Urinary bladder (tissue), 4 donors: ENCODE data around the gene PHRF1. TPM values are rescaled to one million over a fixed set of nuclear protein-coding genes. Genes with fewer than 3 reads are reported as not detected.

Source experiments
- DNase-seq: peaks from one replicate; pipeline ENCODE4 v3.0.0-alpha.2; 2015; ENCODE audit errors: extremely low spot score
- H3K27ac ChIP-seq: one replicate; pipeline ENCODE4 v1.5.1; 2013; ENCODE audit warnings: low read depth, mild to moderate bottlenecking, moderate library complexity
- H3K36me3 ChIP-seq: one replicate; pipeline ENCODE4 v1.6.1; 2013; ENCODE audit warnings: mild to moderate bottlenecking, moderate library complexity; ENCODE audit not compliant: insufficient read depth
- H3K4me1 ChIP-seq: one replicate; pipeline ENCODE4 v1.6.1; 2013; ENCODE audit warnings: mild to moderate bottlenecking, moderate library complexity; ENCODE audit not compliant: insufficient read depth
- H3K4me3 ChIP-seq: one replicate; pipeline ENCODE4 v1.5.1; 2013; ENCODE audit warnings: low read depth, low read length
- WGBS: extraction: QIAGEN DNeasy Blood & Tissue Kit; methylation state at CpG from one replicate; pipeline ENCODE4 v1.1.7; 2013; 5-methylcytosine and 5-hydroxymethylcytosine counted together
- polyA plus RNA-seq: library from polyadenylated mRNA; stranded (reverse); fragments of 200-250 nt; gene quantifications from one replicate; pipeline ENCODE4 v1.2.3, GENCODE V29; 2013
- total RNA-seq: library from RNA; depleted of rRNA; stranded (reverse); fragments of >200 nt; gene quantifications from one replicate; pipeline ENCODE4 v1.2.3, GENCODE V29; 2014
- donor health status: healthy with polysubstance abuse.
- donor health status: healthy.

PHRF1 gene
- total and polyA plus RNA-seq, 2 donors = 16.5 to 21.1 TPM

DNA sequence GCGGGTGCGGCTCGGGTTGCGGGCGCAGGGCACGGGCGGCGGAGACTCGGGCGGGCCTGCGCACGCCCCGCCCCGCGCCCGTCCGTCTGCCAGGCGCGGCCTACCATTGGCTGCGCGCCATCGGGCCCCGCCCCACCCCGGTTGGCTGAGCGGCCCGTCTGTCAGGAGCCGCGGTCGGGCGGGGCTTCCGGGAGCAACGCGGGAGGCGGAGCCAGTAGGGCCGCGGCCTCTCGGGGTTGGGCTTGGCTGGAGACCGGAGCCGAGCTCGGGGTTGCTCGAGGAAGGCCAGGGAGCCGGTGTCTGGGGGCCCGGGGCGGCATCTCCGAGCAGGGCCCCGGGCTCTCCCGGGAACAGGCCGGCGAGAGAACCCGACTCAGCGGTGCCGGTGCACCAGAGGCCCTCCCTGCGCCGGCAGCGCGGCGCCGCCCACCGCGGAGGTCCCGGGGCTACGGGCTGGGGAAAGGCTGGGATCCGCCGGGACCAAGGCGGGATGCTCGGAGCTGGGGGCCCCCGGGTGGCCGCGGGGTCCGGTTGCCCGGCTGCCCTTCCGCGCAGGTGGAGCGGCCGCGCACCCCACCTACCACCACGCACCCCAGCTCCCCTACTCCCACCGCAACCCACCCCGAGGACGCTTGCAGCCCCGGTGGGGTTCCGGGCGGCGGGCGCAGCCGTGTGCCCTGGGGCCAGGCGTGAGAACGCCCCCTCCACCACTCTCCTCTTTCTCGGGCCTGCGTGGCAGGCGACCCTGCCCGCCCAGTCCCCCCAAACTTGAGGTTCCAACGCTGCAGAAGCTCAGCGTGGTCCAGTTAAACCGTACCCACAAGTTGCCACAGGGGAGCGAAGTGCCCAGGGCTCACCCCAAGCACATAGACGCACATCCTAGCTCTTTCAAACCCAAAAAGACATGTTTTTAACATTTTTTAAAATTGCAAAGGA, 40.5 kb upstream of the PHRF1 start, which contains the start of gene HRAS:
Gene HRAS, minus strand, starts transcription at position 58 of the 936 bp plus-strand sequence.
- DNase-seq = peak; percentile 77
- H3K4me3 ChIP-seq = peak within 1 kb of the TSS; percentile 86
- H3K36me3 ChIP-seq = peaks cover 7% of the 10 kb centered on the region
- WGBS = 3% methylated on average over 97 of the region's 97 CpGs
- peak within 1 kb of the TSS; percentile 87 for H3K27ac ChIP-seq
- H3K4me1 ChIP-seq = no peaks in the 10 kb centered on the region

DNA sequence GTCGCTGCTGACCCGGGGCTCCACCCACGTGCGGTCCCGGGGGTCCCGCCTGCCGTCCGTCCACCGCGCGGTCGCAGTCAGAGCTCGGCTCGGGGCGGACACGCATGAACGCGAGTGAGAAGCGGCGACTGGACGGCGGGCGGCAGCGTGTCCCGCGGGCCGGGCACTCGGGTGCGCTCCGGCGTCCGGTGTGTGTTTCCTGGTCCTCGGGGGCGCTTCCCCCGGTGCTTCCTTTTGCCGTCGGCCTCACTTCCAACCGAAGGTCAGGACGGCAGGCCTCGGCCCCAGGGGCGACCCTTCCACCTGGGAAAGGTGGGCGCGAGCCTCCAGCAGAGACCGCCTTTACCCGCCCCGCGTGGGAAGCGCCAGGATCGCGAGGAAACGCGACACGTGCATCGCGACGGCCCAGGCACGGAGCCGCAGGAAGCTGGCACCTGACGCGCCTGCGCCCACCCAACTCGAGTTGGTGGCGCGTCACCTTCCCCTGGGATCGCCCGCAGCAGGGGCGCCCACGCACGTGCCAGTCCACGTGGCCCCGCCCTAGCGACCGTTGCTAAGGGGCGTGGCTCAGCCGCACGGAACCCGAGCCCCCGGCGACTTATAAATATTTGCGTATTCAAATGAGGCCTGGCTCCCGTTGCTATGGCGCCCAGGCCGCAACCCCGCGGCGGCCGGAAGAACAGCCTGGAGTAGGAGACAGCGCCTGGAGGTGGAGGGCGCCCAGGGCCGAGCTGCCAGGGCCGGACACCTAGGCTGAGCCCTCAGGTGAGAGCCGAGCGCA, 39.2 kb upstream of the PHRF1 start, which contains the start of gene LRRC56:
Gene LRRC56, plus strand, starts transcription at position 687 of the 781 bp plus-strand sequence. CDS start 3,158 bp downstream, outside the sequence.
- 2% methylated on average over 93 of the region's 93 CpGs for WGBS

DNA sequence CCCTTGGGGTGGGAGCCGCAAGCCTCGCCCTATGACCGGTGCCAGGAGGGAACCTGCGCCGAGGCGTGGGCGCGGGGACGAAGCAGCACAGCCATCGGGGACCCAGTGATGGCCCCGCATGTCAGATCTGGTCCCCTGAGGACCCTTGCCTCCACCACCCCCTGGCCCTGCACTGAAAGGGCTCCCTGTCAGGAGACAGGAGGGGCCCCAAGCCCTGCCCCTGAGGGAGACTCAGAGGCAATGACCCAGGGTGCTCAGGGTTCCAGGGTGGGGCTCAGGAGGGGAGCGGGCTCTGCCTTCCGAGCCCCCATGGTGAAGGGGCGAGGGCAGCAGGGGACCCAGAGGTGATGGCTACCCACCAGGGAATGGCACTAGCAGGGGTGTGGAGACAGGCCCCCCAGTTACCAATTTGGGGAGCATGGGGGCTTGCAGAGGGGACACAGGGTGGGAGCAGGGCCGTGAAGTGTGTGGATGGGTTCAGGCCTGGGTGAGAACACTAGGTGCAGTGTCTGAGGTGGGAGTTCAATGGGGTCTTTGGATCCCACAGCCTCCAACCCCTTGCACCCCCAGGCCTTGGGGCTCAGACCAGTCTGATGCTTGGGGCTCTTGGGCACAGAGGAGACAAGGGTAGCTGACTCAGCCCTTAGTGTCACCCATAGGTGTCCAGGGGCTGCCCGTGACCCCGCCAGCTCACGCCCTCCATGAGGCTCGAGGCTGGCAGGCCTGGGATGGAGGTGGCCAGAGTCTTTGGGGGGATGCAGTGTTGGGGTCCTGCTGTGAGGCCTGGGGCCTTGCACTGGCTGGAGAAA, 38.4 kb upstream of the PHRF1 start:
- WGBS = 49% methylated on average over 19 of the region's 19 CpGs
- H3K4me3 ChIP-seq = peak overlapping the region; percentile 11
- no peak overlapping the region for H3K27ac ChIP-seq
- no peaks in the 10 kb centered on the region for H3K36me3 ChIP-seq
- DNase-seq = no peak
- no peaks in the 10 kb centered on the region for H3K4me1 ChIP-seq

More for the DNA sequence above, 39.2 kb upstream of the PHRF1 start, which contains the start of gene LRRC56:
- Histone ChIP-seq H3K4me1 (no peaks in the 10 kb centered on the region), H3K4me3 (peak within 1 kb of the TSS; percentile 11), H3K36me3 (peaks cover 2% of the 10 kb centered on the region), H3K27ac (peak within 1 kb of the TSS; percentile 60)
- DNase-seq = no peak

DNA sequence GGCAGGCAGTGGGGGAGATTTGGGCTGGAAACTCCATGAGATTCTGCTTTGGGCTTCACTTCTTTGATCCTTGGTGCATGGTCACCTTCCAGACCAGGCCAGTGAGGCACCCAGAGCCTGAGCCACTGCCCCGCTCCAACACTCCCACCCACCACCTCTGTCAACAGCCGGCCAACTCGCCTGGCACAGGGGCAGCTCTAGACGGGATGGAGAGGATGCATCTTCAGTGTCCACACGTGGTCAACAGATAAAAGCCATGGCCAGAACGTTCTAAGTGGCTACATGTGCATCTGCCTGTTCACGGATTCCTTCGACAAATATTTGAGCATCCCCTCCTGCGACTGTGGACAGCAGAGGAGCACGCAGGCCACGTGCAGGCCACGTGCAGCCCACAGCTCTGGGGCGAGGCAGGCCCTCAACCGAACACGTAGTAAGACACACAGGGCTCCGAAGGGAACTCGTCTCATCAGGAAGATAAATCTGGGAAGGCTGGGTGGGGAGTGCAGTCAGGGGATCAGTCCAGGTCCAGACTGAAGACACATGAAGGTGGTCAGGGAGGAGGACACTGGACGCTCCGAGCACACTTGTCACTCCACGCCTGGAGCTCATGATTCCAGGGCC, 37.7 kb upstream of the PHRF1 start:
- no peak for DNase-seq

DNA sequence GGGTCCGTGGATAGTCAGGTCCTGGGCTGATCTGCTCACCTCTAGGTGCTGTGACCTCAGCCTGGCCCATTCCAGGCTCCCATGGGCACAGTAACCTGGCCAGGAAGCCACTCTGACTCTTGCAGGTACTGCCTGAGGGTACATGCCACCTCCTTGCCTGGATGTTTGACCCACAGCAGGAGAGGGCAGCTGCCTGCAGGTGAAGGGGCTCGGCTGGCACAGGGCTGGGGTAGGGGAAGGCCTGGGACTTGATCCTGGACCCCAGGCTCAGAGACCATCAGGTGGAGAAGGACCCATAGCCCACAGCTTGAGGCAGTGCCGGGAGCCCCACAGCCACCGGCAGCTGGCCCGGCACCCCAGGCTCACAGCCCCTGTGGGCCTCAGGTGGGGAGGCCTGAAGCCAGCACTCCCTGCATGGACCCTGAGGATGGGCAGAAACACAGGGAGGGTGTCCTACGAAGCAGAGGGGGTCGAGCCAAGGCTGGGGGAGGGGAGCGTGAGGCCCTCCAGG, 36.2 kb upstream of the PHRF1 start:
- WGBS = 89% methylated on average over 8 of the region's 8 CpGs
- Histone ChIP-seq H3K4me3 (no peak overlapping the region), H3K27ac (no peak overlapping the region), H3K36me3 (no peaks in the 10 kb centered on the region), H3K4me1 (no peaks in the 10 kb centered on the region)
- no peak for DNase-seq

More for the DNA sequence above, 37.7 kb upstream of the PHRF1 start:
- Histone ChIP-seq H3K36me3 (no peaks in the 10 kb centered on the region), H3K4me1 (no peaks in the 10 kb centered on the region), H3K4me3 (no peak overlapping the region), H3K27ac (no peak overlapping the region)
- WGBS = 91% methylated on average over 20 of the region's 20 CpGs

DNA sequence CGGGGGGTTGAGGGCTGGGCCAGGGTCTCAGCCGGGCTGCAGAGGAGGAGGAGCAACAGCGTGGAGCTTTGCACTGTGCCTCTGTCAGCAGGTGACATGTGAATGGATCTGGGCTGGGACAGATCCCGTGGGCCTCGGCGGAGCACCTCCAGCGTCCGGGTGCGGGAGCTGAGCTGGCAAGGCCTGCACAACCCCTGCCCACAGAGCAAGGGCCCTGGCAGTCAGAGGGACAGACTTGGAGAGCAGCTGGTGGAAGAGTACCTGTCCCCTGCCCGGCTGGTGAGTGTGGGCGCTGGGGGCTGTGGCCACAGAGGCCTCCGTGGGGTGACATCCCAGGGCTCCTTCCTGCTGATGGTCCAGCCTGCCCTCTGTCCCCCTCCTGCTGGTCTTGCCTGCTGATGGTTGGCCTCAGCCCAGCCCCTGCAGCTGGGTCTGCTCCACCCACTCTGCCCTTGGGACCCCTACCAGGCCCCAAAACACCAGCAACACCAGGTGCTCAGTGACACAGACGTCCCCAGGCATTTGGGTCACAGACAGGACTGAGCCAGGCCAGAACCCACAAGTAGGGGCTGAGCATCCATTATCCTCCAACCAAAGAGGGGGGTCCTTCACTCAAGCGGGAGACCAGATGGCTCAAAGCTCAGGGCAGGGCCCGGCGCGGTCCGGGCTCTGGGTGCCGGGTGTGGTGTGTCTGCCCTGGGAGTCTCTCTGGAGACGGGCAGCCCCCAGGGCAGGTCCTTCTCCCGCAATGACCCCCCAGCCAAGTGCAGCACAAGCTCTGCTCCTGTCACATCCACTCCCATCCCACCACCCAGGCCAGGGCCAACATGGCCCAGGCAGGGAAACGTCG, 35.5 kb upstream of the PHRF1 start:
- no peaks in the 10 kb centered on the region for H3K4me1 ChIP-seq
- H3K4me3 ChIP-seq = no peak overlapping the region
- DNase-seq = no peak
- H3K27ac ChIP-seq = no peak overlapping the region
- WGBS = 85% methylated on average over 23 of the region's 23 CpGs
- no peaks in the 10 kb centered on the region for H3K36me3 ChIP-seq

DNA sequence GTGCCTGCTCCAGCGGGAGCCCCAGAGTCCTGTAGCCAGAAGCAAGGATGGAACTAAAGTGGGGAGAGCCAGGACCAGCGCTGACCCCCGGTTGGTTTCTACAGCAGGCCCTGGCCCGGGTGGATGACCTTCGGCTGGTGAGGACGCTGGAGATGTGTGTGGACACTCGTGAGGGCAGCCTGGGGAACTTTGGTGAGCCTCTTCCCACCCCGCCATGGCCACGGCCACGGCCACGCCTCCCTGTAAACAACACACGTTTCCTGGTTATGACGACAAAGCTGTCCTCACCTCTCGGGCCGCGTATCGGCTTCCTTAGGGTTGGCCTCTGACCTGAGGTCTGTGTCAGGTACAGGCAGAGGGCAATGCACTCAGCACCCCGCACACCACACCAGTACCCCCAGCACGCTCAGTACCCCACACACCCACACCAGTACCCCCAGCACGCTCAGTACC, 34.8 kb upstream of the PHRF1 start:
- no peak overlapping the region for H3K27ac ChIP-seq
- WGBS = 91% methylated on average over 20 of the region's 20 CpGs
- no peak for DNase-seq
- H3K4me3 ChIP-seq = no peak overlapping the region
- H3K36me3 ChIP-seq = no peaks in the 10 kb centered on the region
- H3K4me1 ChIP-seq = no peaks in the 10 kb centered on the region

DNA sequence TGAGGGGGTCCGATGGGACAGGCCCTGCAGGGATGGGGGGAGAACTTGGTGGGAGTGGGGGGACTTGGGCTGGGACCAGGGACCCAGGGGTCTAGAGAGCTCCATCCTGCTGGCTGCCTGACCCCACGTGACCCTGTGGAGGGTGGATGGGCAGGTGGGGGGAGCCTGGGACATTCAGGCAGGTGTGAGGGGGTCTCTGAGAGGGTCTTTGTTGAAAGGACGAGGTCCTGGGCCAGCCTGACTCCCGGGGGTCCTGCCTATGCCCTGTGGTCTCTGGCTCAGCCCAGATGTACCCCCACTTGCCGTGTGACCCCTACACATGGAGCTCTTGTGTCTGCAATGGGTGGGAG, 31.5 kb upstream of the PHRF1 start:
- no peak overlapping the region for H3K27ac ChIP-seq
- no peak for DNase-seq
- 89% methylated on average over 5 of the region's 5 CpGs for WGBS
- H3K4me3 ChIP-seq = no peak overlapping the region
- H3K4me1 ChIP-seq = no peaks in the 10 kb centered on the region
- no peaks in the 10 kb centered on the region for H3K36me3 ChIP-seq

DNA sequence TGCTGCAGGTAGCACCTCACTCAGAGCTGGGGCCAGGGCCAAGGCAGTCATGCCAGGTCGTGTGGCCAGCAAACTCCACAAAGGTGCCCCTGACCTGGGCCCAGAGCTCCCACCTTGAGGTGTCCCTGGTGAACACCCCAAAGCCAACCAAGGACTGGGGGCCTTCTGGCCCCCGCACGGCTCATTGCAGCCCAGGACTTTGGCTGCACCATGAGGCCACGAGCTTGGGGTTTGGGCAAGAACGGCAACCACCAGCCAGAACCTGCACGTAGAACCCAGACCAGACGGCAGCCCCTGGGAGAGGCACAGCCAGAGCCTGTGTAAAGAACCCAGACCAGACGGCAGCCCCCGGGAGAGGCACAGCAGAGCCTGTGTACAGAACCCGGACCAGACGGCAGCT, 31.1 kb upstream of the PHRF1 start:
- no peak overlapping the region for H3K27ac ChIP-seq
- no peak overlapping the region for H3K4me3 ChIP-seq
- WGBS = 86% methylated on average over 11 of the region's 11 CpGs
- DNase-seq = no peak
- H3K36me3 ChIP-seq = no peaks in the 10 kb centered on the region
- no peaks in the 10 kb centered on the region for H3K4me1 ChIP-seq

DNA sequence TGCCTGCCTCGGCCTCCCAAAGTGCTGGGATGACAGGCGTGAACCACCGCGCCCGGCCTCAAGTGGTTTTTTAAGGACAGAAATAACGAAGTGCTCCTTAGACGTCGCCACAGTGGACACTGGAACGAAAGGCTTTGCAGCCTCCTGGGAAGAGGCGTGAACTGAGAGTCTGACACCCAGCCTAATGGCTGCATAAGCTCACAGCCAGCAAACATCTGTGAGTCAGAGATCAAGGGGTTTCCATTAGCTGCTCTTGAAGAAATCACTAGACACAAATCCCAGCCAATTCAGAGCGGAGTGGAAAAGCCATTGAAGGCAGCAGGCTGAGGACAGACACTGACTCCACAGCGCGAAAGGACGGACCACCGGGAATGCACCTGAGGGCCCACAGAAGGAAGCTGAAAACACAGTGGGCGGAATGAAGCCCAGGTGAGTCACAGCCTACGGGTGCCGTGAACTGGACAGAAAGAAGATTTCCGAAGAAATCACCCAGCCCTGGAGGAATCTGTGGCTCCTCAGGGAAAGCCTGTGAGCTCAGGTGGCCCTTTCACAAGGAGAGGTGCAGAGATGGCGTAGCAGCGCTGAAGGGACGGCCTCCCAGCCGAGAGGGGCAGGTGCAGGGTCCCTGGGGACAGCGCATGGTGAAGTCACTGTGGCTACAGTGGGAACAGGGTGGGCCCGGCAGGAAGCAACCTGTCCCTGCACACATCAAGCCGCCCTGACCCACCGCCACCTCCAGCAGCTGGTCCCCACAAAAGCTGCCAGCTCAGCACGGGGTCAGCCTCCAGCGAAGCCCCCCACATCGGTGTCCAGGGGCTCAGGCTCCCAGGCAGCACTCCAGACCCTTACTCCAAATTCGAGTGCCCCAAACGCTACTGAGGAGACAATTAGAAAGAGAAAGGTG, 27.3 kb upstream of the PHRF1 start:
- H3K27ac ChIP-seq = no peak overlapping the region
- no peak for DNase-seq
- H3K36me3 ChIP-seq = no peaks in the 10 kb centered on the region
- WGBS = 80% methylated on average over 32 of the region's 32 CpGs
- no peak overlapping the region for H3K4me3 ChIP-seq
- no peaks in the 10 kb centered on the region for H3K4me1 ChIP-seq

DNA sequence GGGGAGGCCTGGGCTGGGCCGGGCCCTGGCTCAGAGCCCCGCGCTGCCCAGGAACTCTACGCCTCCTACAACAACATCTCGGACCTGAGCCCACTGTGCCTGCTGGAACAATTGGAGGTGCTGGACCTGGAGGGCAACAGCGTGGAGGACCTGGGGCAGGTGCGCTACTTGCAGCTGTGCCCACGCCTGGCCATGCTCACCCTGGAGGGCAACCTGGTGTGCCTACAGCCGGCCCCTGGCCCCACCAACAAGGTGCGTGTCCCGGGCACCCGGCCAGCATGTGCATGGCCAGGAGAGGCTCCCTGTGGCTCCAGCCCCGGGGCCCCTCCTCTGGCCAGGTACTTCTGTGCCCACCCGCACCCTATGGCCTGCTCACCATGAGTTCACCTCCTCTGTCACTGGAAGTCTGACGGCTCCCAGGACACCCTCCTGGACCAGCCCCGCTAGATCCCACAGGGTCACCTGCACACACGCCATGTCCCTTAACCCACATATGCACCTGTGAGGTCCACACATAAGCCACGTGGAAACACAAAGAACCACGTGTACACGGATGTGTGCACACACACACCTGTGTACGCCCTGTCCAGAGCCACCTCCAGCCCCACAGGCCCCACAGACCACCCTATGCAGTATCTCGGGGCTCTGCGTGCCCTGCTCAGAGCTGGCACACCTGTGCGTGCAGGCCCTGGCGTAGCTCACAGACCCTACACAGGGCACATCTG, 26.1 kb upstream of the PHRF1 start:
- 95% methylated on average over 25 of the region's 25 CpGs for whole genome bisulfite sequencing

More for the DNA sequence above, 26.1 kb upstream of the PHRF1 start:
- Histone ChIP-seq H3K36me3 (no peaks in the 10 kb centered on the region), H3K4me1 (no peaks in the 10 kb centered on the region), H3K4me3 (no peak overlapping the region), H3K27ac (no peak overlapping the region)
- DNase-seq = no peak
